GM06990 (cell line): ENCODE results near the gene RRP1.

Experiments used
- DNase-seq: peaks from one replicate; pipeline ENCODE4 v3.0.0-alpha.2; 2011; ENCODE audit not compliant: insufficient read length; ENCODE audit errors: extremely low read depth
- H3K27me3 ChIP-seq: replicated peaks from 2 replicates; pipeline ENCODE4 v1.6.0; 2011; ENCODE audit warnings: low read length; ENCODE audit not compliant: control insufficient read depth, insufficient read depth
- H3K36me3 ChIP-seq: 2 replicates; pipeline ENCODE4 v1.5.1; 2011; ENCODE audit warnings: low read length; ENCODE audit not compliant: control insufficient read depth, insufficient read depth
- H3K4me3 ChIP-seq: replicated peaks from 2 replicates; pipeline ENCODE4 v1.5.1; 2011; ENCODE audit warnings: low read depth, mild to moderate bottlenecking, control low read depth, low read length
- TF ChIP-seq, protein P1 (sequence below): IDR thresholded peaks from 2 replicates; pipeline ENCODE4 v1.5.1; 2011; ENCODE audit warnings: low read length, control low read depth, mild to moderate bottlenecking, inconsistent platforms; ENCODE audit not compliant: insufficient read depth, poor library complexity, severe bottlenecking

Gene RRP1

DNA sequence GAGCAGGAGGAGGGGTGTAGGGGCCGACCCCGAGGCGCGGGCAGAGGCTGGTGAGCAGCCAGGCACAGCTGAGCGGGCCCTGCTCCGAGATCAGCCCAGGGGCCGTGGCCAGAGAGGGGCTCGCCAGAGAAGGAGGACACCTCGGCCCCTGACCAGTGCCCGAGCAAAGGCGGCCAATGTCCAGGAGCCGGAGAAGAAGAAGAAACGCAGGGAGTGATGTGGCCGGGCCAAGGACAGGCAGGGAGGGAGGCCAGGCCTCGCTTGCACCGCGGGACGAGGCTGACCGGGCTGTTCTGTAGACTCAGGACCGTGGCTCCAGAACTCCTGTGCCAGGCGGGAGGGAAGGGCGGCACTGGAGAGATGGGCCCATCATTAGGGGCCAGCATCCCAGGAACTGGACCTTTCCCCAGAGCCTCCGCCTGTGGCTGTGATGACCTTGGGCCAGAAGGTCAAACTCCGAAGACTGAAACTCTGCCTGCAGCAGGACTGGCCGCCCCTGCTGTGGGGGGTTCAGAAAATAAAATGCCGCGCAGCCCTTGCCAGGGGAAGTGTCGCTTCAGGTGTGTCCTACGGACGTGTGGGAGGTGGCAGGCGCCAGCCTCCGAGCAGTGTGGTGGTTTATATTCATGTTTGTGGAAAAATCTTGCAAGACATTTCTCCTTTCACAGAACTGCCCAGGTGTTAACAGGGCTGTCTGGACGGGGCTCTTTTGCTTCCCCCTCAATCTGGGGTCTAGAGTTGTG lies 14.4 kb downstream of the RRP1 start:
- TF ChIP-seq, protein P1, sequence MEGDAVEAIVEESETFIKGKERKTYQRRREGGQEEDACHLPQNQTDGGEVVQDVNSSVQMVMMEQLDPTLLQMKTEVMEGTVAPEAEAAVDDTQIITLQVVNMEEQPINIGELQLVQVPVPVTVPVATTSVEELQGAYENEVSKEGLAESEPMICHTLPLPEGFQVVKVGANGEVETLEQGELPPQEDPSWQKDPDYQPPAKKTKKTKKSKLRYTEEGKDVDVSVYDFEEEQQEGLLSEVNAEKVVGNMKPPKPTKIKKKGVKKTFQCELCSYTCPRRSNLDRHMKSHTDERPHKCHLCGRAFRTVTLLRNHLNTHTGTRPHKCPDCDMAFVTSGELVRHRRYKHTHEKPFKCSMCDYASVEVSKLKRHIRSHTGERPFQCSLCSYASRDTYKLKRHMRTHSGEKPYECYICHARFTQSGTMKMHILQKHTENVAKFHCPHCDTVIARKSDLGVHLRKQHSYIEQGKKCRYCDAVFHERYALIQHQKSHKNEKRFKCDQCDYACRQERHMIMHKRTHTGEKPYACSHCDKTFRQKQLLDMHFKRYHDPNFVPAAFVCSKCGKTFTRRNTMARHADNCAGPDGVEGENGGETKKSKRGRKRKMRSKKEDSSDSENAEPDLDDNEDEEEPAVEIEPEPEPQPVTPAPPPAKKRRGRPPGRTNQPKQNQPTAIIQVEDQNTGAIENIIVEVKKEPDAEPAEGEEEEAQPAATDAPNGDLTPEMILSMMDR: no peak
- H3K4me3 ChIP-seq: no peak overlapping the region
- DNase-seq: no peak
- no peaks in the 10 kb centered on the region for H3K27me3 ChIP-seq
- H3K36me3 ChIP-seq: peaks cover 44% of the 10 kb centered on the region

DNA sequence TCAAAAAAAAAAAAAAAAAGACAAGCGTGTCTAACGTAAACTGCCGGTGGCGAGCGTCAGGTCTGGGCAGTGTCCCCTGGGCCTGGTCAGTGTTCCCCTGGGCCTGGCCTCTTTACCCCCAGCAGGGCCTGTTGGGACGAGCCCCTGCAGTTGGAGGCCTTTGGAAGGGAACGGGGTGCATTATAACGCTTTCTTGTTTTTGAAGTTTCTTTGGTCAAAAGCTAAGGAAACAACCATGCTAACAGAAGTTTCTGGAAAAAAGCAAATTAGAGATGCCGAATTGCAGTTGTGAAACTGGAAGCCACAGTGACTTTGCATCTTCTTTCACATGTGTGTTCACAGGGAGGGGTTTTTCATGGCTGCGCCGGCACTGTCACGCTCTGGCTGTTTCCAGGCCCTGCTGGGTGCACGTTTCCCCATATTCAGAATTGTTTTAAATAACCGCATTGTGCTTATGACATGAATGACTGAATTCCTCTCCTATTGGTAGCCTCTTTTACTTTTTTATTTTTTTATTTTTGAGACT lies 16.0 kb downstream of the RRP1 start:
- Histone ChIP-seq H3K27me3 (no peaks in the 10 kb centered on the region), H3K36me3 (peaks cover 34% of the 10 kb centered on the region), H3K4me3 (no peak overlapping the region)
- TF ChIP-seq, protein P1: no peak
- peak; percentile 89 for DNase-seq

DNA sequence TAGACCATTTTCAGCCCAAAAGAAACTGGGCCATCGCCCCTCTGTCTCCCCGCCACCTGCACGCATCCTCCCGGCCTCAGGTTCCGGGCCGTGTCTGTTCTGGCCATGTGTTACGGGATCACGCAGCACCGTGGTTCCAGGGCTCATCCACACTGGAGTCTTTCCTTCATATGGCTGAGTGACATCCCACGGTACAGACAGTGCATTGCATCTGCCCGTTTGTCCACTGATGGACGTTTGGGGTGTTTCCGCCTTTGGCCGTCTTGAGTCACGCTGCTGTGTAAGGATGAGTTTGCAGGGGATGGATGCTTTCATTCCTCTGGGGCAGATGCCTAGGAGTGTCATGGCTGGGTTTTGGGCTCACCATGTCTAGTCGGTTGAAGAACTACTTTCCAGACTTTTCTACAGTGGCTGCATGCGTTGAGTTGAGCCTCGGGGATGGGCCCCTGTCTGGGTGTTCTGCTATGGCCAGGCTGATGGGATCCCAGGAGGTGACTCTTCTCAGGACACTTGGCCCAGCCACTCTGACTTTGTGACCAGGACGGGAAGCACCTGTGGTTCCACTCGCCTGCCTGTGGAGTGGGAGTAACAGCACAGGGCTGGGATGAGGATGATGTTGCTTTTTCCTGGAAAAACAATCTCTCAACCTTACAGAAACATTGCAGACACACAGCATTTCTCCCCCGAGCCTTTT lies 16.8 kb downstream of the RRP1 start:
- H3K4me3 ChIP-seq: no peak overlapping the region
- H3K36me3 ChIP-seq: peaks cover 28% of the 10 kb centered on the region
- H3K27me3 ChIP-seq: no peaks in the 10 kb centered on the region
- no peak for DNase-seq
- TF ChIP-seq, protein P1: no peak

DNA sequence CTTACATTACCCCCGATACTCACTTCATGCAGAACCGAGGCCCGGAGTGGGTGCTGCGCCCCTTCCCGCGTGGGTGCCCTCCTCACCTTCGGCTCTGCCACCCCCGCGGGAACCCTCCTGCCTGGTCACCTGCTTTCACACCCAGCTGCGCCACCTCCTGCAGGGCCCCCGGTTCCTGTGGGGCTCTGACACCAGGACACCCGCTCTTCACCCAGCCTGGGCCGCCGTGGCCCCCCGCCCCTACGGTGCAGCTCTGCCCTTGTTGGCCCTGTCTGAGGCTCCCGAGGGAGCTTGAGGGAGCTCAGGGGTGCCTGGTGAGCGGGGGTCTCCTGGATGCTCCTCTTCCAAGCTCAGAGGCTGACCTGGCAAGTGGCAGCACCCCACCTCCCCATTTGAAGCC lies 19.0 kb downstream of the RRP1 start:
- no peak for DNase-seq
- H3K36me3 ChIP-seq: peaks cover 9% of the 10 kb centered on the region
- TF ChIP-seq, protein P1: no peak
- H3K27me3 ChIP-seq: no peaks in the 10 kb centered on the region
- H3K4me3 ChIP-seq: no peak overlapping the region

DNA sequence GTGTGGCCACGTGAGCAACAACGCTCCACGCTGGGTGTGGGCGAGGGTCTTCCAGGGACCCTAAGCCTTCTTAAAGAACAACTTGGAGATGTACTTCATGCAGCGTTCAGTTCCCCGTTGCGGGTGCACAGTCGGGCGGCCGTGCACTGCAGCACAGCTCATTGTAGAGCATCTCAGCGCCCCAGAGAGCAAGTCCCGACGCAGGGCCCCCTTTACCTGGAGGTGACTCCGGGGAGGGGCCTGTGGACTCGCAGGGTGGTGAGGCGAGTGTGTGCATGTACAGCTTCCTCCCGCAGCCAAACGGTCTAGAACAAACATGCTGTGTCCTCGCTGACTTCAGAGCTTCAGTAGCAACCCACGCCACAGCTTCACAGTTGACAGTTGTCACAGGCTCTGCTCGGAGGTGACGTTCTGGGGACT lies 19.5 kb downstream of the RRP1 start:
- no peaks in the 10 kb centered on the region for H3K27me3 ChIP-seq
- TF ChIP-seq, protein P1: no peak
- H3K4me3 ChIP-seq: no peak overlapping the region
- DNase-seq: no peak
- H3K36me3 ChIP-seq: peaks cover 5% of the 10 kb centered on the region
